ENCODE results near the gene MDN1. TPM values are rescaled to one million over a fixed set of nuclear protein-coding genes. Genes with fewer than 3 reads are reported as not detected.

The MDN1 gene
- total RNA-seq, 4 donors from 2014 or later = 14.5 to 38.6 (median 27.8) TPM

- 71 to 74% methylated on average over 4 of the region's 4 CpGs for WGBS, 2 donors
- DNase-seq (ENCODE audit: low spot score in 2 of 2) = no peak
- intact Hi-C loops (cut with DNase I; ENCODE audit: low total_unique reads) = no loop called here
- TF ChIP-seq POLR2A (IDR thresholded peaks at IDR 0.05) = no peak
- TF ChIP-seq, protein P1, sequence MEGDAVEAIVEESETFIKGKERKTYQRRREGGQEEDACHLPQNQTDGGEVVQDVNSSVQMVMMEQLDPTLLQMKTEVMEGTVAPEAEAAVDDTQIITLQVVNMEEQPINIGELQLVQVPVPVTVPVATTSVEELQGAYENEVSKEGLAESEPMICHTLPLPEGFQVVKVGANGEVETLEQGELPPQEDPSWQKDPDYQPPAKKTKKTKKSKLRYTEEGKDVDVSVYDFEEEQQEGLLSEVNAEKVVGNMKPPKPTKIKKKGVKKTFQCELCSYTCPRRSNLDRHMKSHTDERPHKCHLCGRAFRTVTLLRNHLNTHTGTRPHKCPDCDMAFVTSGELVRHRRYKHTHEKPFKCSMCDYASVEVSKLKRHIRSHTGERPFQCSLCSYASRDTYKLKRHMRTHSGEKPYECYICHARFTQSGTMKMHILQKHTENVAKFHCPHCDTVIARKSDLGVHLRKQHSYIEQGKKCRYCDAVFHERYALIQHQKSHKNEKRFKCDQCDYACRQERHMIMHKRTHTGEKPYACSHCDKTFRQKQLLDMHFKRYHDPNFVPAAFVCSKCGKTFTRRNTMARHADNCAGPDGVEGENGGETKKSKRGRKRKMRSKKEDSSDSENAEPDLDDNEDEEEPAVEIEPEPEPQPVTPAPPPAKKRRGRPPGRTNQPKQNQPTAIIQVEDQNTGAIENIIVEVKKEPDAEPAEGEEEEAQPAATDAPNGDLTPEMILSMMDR (IDR thresholded peaks at IDR 0.05) = no peak
- H3K4me3 ChIP-seq (ENCODE audit: low read depth, poor library complexity, severe bottlenecking) = no peak overlapping the region
These were observed 111.3 kb downstream of the MDN1 start for GRCh38 chr6:89708316-89708715.

DNA sequence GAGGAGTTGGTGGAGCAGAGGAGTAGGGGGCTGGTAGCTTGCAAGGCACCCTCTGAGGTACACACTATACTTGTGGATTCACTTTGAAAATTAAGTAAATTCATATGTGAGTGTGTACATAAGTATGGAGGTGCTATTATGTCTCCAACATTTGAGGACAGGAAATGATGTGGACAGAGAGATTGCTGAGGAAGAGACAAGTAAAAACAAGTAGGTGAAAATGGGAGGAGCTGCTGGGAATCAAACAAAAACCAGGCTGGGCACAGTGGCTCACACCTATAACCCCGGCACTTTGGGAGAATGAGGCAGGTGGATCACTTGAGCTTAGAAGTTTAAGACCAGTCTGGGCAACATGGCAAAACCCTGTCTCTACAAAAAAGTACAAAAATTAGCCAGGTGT is 111.8 kb downstream of the MDN1 start:
- no peak for TF ChIP-seq POLR2A (IDR thresholded peaks at IDR 0.05)
- TF ChIP-seq, protein P1 (IDR thresholded peaks at IDR 0.05) = no peak
- no peak for DNase-seq (ENCODE audit: low spot score in 2 of 2)
- H3K4me3 ChIP-seq (ENCODE audit: low read depth, poor library complexity, severe bottlenecking) = no peak overlapping the region
- WGBS, 2 donors = 77 to 89% methylated on average over 1 of the region's 1 CpG
- intact Hi-C loops (cut with DNase I; ENCODE audit: low total_unique reads) = no loop called here

DNA sequence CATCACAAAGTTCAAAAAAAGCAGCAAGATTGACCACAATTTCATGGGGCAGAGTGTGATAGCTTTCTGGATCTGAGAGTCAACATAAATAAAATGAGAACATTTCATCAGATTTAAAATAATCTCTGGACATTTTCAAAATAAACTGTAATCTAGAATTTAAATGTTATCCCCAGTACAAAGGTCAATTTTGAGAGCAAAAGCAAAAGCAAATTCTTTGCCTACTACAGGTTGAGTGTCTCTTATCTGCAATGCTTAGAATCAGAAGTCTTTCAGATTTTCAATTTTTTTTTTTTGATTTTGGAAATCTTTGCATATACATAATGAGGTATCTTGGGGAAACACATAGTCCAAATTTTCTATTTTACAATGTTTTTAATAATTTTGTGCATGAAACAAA is 113.5 kb downstream of the MDN1 start:
- TF ChIP-seq, protein P1 (IDR thresholded peaks at IDR 0.05) = no peak
- intact Hi-C loops (cut with DNase I; ENCODE audit: low total_unique reads) = no loop called here
- DNase-seq (ENCODE audit: low spot score in 2 of 2) = no peak
- H3K4me3 ChIP-seq (ENCODE audit: low read depth, poor library complexity, severe bottlenecking) = no peak overlapping the region

- TF ChIP-seq POLR2A (IDR thresholded peaks at IDR 0.05) = no peak
- TF ChIP-seq, protein P1 (IDR thresholded peaks at IDR 0.05) = no peak
- intact Hi-C loops (cut with DNase I; ENCODE audit: low total_unique reads) = no loop called here
- DNase-seq (ENCODE audit: low spot score in 2 of 2) = no peak
- WGBS, 2 donors = 96 to 100% methylated on average over 1 of the region's 1 CpG
- H3K4me3 ChIP-seq (ENCODE audit: low read depth, poor library complexity, severe bottlenecking) = no peak overlapping the region
These were observed 116.3 kb downstream of the MDN1 start for GRCh38 chr6:89703292-89703691.

DNA sequence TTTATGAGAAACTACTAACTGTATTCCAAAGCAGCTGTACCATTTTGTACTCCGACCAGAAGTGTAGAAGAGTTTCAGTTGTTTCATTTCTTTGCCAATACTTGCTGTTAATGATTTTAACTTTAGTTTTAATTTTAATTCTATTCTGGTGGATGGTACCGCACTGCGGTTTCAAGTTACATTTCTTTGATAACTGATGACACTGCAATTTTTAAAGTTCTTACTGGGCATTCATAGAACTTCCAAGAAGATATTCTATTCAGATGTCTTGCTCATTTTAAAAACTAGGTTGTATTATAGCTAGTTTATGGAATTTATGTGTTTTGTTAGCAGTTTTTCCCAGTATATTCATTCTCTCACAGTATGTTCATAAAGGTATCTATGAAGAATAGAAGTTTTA is 117.2 kb downstream of the MDN1 start:
- TF ChIP-seq, protein P1 (IDR thresholded peaks at IDR 0.05) = no peak
- TF ChIP-seq POLR2A (IDR thresholded peaks at IDR 0.05) = no peak
- WGBS, 2 donors = 97% methylated on average over 3 of the region's 3 CpGs
- H3K4me3 ChIP-seq (ENCODE audit: low read depth, poor library complexity, severe bottlenecking) = no peak overlapping the region
- intact Hi-C loops (cut with DNase I; ENCODE audit: low total_unique reads) = no loop called here
- DNase-seq (ENCODE audit: low spot score in 2 of 2) = no peak

DNA sequence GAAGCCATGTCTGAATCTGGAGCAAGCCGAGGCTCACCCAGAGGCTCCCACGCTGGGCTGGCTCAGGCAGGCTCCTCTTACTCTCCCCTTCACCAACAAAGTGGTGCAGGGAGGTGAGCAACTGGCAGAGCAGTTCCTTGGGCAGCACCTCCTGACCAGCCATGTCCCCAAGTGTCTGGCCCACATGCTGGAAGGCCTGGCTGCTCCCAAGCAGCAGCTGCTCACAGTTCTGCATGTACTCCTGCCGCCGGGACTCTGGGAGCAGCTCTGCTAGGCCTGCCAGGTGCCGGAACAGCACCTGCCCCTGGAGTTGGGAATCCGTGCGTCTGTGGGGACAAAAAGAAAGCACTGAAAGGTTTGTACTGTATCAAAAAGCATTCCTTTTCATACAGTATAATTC is 123.9 kb downstream of the MDN1 start:
- intact Hi-C loops (cut with DNase I; ENCODE audit: low total_unique reads) = no loop called here
- no peak for DNase-seq (ENCODE audit: low spot score in 2 of 2)
- H3K4me3 ChIP-seq (ENCODE audit: low read depth, poor library complexity, severe bottlenecking) = no peak overlapping the region
- 94 to 97% methylated on average over 7 of the region's 7 CpGs for WGBS, 2 donors
- TF ChIP-seq, protein P1 (IDR thresholded peaks at IDR 0.05) = no peak
- TF ChIP-seq POLR2A (IDR thresholded peaks at IDR 0.05) = no peak
